Measurements from ENCODE around the gene UTS2R. TPM values are rescaled to one million over a fixed set of nuclear protein-coding genes. Genes with fewer than 3 reads are reported as not detected.

UTS2R gene
- total RNA-seq, 1 experiment from 2014 or later: 0.46 TPM

DNA sequence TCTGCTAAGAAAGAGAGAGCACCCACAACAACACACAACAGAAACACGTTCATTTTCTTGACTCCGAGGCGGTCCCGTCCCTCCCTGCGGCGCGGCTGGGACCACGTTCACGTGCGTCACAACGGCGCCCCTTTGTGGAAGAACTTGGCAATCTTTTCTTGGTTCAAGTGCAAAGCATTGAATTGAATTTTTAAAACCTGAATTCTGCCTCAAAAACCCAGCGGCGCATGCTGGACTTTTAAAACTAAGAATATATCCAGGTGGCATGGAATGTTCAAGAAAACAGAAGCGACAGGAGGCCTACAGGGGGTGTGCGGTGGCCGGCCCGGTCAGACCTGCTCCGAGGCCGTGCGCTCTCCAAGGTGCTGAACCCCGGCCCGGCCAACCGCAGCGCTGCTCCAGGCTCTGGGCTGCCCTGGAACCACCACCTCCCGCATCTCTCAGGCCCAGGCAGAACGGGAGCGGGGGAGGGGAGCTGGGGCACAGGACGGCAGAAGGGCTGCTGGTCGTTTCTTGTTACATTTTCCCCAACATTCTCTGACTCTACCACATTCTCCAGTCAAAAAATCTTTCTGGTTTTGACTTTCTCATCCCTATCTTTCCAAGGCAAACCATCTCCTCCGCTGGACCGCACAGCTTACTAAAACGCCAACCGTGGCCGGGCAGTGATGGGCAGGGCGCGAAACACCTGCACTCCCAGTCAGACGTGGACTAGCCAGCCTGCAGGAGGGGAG is 43.1 kb downstream of the UTS2R start (continued):
- TF ChIP-seq, protein P1, sequence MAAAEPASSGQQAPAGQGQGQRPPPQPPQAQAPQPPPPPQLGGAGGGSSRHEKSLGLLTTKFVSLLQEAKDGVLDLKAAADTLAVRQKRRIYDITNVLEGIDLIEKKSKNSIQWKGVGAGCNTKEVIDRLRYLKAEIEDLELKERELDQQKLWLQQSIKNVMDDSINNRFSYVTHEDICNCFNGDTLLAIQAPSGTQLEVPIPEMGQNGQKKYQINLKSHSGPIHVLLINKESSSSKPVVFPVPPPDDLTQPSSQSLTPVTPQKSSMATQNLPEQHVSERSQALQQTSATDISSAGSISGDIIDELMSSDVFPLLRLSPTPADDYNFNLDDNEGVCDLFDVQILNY (CRISPR knock-in tag; IDR thresholded peaks at IDR 0.05): no peak
- TF ChIP-seq TEAD1 (CRISPR knock-in tag; IDR thresholded peaks at IDR 0.05) (peak; percentile 95), JAZF1 (CRISPR knock-in tag; IDR thresholded peaks at IDR 0.05) (no peak), ZNF232 (CRISPR knock-in tag; IDR thresholded peaks at IDR 0.05) (peak; percentile 94), MXD4 (CRISPR knock-in tag; IDR thresholded peaks at IDR 0.05; ENCODE audit: borderline replicate concordance) (no peak), CREB1 (CRISPR knock-in tag; IDR thresholded peaks at IDR 0.05) (no peak), TEAD4 (CRISPR knock-in tag; IDR thresholded peaks at IDR 0.05) (peak; percentile 85), MYBL2 (CRISPR knock-in tag; IDR thresholded peaks at IDR 0.05) (peak; percentile 57; the same call in 1 of the 2 replicates), NR3C1 (CRISPR knock-in tag; conservative IDR thresholded peaks at IDR 0.05; ENCODE audit: low read depth) (no peak), ZNF671 (CRISPR knock-in tag; IDR thresholded peaks at IDR 0.05) (no peak), GTF2I (CRISPR knock-in tag; conservative IDR thresholded peaks at IDR 0.05) (no peak), SMAD4 (CRISPR knock-in tag; IDR thresholded peaks at IDR 0.05) (peak; percentile 71; the same call in 1 of the 2 replicates), ZNF121 (CRISPR knock-in tag; IDR thresholded peaks at IDR 0.05) (0 out of 2 replicates have a peak, but pooled peaks have one; percentile 48), CREM (CRISPR knock-in tag; IDR thresholded peaks at IDR 0.05) (peak; percentile 72; the same call in 1 of the 2 replicates), ETV6 (CRISPR knock-in tag; IDR thresholded peaks at IDR 0.05) (peak; percentile 95)
- TF ChIP-seq, protein P2, sequence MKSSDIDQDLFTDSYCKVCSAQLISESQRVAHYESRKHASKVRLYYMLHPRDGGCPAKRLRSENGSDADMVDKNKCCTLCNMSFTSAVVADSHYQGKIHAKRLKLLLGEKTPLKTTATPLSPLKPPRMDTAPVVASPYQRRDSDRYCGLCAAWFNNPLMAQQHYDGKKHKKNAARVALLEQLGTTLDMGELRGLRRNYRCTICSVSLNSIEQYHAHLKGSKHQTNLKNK (CRISPR knock-in tag; IDR thresholded peaks at IDR 0.05): no peak
- TF ChIP-seq, protein P3, sequence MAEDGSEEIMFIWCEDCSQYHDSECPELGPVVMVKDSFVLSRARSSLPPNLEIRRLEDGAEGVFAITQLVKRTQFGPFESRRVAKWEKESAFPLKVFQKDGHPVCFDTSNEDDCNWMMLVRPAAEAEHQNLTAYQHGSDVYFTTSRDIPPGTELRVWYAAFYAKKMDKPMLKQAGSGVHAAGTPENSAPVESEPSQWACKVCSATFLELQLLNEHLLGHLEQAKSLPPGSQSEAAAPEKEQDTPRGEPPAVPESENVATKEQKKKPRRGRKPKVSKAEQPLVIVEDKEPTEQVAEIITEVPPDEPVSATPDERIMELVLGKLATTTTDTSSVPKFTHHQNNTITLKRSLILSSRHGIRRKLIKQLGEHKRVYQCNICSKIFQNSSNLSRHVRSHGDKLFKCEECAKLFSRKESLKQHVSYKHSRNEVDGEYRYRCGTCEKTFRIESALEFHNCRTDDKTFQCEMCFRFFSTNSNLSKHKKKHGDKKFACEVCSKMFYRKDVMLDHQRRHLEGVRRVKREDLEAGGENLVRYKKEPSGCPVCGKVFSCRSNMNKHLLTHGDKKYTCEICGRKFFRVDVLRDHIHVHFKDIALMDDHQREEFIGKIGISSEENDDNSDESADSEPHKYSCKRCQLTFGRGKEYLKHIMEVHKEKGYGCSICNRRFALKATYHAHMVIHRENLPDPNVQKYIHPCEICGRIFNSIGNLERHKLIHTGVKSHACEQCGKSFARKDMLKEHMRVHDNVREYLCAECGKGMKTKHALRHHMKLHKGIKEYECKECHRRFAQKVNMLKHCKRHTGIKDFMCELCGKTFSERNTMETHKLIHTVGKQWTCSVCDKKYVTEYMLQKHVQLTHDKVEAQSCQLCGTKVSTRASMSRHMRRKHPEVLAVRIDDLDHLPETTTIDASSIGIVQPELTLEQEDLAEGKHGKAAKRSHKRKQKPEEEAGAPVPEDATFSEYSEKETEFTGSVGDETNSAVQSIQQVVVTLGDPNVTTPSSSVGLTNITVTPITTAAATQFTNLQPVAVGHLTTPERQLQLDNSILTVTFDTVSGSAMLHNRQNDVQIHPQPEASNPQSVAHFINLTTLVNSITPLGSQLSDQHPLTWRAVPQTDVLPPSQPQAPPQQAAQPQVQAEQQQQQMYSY (CRISPR knock-in tag; IDR thresholded peaks at IDR 0.05): no peak
- TF ChIP-seq, protein P4, sequence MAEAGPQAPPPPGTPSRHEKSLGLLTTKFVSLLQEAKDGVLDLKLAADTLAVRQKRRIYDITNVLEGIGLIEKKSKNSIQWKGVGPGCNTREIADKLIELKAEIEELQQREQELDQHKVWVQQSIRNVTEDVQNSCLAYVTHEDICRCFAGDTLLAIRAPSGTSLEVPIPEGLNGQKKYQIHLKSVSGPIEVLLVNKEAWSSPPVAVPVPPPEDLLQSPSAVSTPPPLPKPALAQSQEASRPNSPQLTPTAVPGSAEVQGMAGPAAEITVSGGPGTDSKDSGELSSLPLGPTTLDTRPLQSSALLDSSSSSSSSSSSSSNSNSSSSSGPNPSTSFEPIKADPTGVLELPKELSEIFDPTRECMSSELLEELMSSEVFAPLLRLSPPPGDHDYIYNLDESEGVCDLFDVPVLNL (CRISPR knock-in tag; IDR thresholded peaks at IDR 0.05; ENCODE audit: borderline replicate concordance, low read depth): 0 out of 2 replicates have a peak, but pooled peaks have one; percentile 23
- TF ChIP-seq, protein P5, sequence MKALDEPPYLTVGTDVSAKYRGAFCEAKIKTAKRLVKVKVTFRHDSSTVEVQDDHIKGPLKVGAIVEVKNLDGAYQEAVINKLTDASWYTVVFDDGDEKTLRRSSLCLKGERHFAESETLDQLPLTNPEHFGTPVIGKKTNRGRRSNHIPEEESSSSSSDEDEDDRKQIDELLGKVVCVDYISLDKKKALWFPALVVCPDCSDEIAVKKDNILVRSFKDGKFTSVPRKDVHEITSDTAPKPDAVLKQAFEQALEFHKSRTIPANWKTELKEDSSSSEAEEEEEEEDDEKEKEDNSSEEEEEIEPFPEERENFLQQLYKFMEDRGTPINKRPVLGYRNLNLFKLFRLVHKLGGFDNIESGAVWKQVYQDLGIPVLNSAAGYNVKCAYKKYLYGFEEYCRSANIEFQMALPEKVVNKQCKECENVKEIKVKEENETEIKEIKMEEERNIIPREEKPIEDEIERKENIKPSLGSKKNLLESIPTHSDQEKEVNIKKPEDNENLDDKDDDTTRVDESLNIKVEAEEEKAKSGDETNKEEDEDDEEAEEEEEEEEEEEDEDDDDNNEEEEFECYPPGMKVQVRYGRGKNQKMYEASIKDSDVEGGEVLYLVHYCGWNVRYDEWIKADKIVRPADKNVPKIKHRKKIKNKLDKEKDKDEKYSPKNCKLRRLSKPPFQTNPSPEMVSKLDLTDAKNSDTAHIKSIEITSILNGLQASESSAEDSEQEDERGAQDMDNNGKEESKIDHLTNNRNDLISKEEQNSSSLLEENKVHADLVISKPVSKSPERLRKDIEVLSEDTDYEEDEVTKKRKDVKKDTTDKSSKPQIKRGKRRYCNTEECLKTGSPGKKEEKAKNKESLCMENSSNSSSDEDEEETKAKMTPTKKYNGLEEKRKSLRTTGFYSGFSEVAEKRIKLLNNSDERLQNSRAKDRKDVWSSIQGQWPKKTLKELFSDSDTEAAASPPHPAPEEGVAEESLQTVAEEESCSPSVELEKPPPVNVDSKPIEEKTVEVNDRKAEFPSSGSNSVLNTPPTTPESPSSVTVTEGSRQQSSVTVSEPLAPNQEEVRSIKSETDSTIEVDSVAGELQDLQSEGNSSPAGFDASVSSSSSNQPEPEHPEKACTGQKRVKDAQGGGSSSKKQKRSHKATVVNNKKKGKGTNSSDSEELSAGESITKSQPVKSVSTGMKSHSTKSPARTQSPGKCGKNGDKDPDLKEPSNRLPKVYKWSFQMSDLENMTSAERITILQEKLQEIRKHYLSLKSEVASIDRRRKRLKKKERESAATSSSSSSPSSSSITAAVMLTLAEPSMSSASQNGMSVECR (CRISPR knock-in tag; IDR thresholded peaks at IDR 0.05; ENCODE audit: borderline replicate concordance): peak; percentile 95
- TF ChIP-seq, protein P6, sequence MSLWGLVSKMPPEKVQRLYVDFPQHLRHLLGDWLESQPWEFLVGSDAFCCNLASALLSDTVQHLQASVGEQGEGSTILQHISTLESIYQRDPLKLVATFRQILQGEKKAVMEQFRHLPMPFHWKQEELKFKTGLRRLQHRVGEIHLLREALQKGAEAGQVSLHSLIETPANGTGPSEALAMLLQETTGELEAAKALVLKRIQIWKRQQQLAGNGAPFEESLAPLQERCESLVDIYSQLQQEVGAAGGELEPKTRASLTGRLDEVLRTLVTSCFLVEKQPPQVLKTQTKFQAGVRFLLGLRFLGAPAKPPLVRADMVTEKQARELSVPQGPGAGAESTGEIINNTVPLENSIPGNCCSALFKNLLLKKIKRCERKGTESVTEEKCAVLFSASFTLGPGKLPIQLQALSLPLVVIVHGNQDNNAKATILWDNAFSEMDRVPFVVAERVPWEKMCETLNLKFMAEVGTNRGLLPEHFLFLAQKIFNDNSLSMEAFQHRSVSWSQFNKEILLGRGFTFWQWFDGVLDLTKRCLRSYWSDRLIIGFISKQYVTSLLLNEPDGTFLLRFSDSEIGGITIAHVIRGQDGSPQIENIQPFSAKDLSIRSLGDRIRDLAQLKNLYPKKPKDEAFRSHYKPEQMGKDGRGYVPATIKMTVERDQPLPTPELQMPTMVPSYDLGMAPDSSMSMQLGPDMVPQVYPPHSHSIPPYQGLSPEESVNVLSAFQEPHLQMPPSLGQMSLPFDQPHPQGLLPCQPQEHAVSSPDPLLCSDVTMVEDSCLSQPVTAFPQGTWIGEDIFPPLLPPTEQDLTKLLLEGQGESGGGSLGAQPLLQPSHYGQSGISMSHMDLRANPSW (CRISPR knock-in tag; conservative IDR thresholded peaks at IDR 0.05; ENCODE audit: low read depth): no peak
- TF ChIP-seq, protein P7, sequence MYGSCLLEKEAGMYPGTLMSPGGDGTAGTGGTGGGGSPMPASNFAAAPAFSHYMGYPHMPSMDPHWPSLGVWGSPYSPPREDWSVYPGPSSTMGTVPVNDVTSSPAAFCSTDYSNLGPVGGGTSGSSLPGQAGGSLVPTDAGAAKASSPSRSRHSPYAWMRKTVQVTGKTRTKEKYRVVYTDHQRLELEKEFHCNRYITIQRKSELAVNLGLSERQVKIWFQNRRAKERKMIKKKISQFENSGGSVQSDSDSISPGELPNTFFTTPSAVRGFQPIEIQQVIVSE (CRISPR knock-in tag; IDR thresholded peaks at IDR 0.05; ENCODE audit: borderline replicate concordance): no peak
- TF ChIP-seq, protein P8, sequence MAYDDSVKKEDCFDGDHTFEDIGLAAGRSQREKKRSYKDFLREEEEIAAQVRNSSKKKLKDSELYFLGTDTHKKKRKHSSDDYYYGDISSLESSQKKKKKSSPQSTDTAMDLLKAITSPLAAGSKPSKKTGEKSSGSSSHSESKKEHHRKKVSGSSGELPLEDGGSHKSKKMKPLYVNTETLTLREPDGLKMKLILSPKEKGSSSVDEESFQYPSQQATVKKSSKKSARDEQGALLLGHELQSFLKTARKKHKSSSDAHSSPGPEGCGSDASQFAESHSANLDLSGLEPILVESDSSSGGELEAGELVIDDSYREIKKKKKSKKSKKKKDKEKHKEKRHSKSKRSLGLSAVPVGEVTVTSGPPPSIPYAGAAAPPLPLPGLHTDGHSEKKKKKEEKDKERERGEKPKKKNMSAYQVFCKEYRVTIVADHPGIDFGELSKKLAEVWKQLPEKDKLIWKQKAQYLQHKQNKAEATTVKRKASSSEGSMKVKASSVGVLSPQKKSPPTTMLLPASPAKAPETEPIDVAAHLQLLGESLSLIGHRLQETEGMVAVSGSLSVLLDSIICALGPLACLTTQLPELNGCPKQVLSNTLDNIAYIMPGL (CRISPR knock-in tag; IDR thresholded peaks at IDR 0.05): peak; percentile 73; the same call in 1 of the 2 replicates

All from WTC11 (cell line).